WTC11 (cell line): ENCODE data around the gene SLC1A6.
"Not testable (repeated sequence)": the region's sequence is repeated elsewhere in the genome, so short reads cannot be mapped to it uniquely, and the experiment has no call there.

Experiments
- ATF3 ChIP-seq: sonication (generic); formaldehyde crosslinking; conservative IDR thresholded peaks from 2 replicates; pipeline ENCODE4 v1.8.1; 2022; ENCODE audit warnings: mild to moderate bottlenecking, missing genetic modification reagents
- ATF6 ChIP-seq: sonication (generic); formaldehyde crosslinking; IDR thresholded peaks from 2 replicates; pipeline ENCODE4 v1.8.1; 2023; ENCODE audit warnings: mild to moderate bottlenecking, missing genetic modification reagents
- JUN ChIP-seq: sonication (generic); formaldehyde crosslinking; IDR thresholded peaks from 2 replicates; pipeline ENCODE4 v1.8.0; 2023; ENCODE audit warnings: mild to moderate bottlenecking, missing genetic modification reagents
- MAX ChIP-seq: sonication (generic); formaldehyde crosslinking; IDR thresholded peaks from 2 replicates; pipeline ENCODE4 v1.8.0; 2022; ENCODE audit warnings: mild to moderate bottlenecking, missing genetic modification reagents
- SMAD4 ChIP-seq: sonication (generic); formaldehyde crosslinking; IDR thresholded peaks from 2 replicates; pipeline ENCODE4 v1.8.0; 2022; ENCODE audit warnings: mild to moderate bottlenecking, missing genetic modification reagents
- USF2 ChIP-seq: sonication (generic); formaldehyde crosslinking; IDR thresholded peaks from 2 replicates; pipeline ENCODE4 v1.8.1; 2023; ENCODE audit warnings: mild to moderate bottlenecking, missing genetic modification reagents, moderate library complexity
- ZBTB21 ChIP-seq: sonication (generic); formaldehyde crosslinking; IDR thresholded peaks from 2 replicates; pipeline ENCODE4 v1.8.1; 2023; ENCODE audit warnings: mild to moderate bottlenecking, missing genetic modification reagents, borderline replicate concordance
- TF ChIP-seq, protein P1 (sequence below): fragments of 200-600 bp; IDR thresholded peaks from 2 replicates; pipeline ENCODE4 v1.8.0; 2022; ENCODE audit warnings: antibody characterized with exemption
- TF ChIP-seq, protein P2 (sequence below): sonication (generic); formaldehyde crosslinking; IDR thresholded peaks from 2 replicates; pipeline ENCODE4 v1.8.1; 2022; ENCODE audit warnings: low read depth, missing genetic modification reagents, borderline replicate concordance

DNA sequence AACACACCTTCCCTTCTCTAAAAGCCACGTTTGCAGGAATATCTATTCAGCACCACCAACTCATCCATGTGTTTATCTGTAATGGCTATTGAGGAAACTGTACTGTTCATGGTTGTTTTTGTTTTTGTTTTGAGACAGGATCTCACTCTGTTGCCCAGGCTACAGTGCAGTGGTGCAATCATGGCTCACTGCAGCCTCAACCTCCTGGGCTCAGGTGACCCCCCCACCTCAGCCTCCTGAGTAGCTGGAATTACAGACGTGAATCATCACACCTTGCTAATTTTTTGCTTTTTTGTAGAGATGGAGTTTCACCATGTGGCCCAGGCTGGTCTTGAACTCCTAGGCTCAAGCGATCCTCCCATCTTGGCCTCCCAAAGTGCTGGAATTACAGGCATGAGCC, 39.2 kb upstream of the SLC1A6 start:
- TF ChIP-seq, protein P1, sequence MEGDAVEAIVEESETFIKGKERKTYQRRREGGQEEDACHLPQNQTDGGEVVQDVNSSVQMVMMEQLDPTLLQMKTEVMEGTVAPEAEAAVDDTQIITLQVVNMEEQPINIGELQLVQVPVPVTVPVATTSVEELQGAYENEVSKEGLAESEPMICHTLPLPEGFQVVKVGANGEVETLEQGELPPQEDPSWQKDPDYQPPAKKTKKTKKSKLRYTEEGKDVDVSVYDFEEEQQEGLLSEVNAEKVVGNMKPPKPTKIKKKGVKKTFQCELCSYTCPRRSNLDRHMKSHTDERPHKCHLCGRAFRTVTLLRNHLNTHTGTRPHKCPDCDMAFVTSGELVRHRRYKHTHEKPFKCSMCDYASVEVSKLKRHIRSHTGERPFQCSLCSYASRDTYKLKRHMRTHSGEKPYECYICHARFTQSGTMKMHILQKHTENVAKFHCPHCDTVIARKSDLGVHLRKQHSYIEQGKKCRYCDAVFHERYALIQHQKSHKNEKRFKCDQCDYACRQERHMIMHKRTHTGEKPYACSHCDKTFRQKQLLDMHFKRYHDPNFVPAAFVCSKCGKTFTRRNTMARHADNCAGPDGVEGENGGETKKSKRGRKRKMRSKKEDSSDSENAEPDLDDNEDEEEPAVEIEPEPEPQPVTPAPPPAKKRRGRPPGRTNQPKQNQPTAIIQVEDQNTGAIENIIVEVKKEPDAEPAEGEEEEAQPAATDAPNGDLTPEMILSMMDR: not testable (repeated sequence)
- TF ChIP-seq SMAD4 (CRISPR knock-in tag); ZBTB21 (CRISPR knock-in tag); ATF3 (CRISPR knock-in tag); ATF6; JUN (CRISPR knock-in tag); MAX (CRISPR knock-in tag); USF2 (CRISPR knock-in tag): not testable (repeated sequence)
- TF ChIP-seq, protein P2, sequence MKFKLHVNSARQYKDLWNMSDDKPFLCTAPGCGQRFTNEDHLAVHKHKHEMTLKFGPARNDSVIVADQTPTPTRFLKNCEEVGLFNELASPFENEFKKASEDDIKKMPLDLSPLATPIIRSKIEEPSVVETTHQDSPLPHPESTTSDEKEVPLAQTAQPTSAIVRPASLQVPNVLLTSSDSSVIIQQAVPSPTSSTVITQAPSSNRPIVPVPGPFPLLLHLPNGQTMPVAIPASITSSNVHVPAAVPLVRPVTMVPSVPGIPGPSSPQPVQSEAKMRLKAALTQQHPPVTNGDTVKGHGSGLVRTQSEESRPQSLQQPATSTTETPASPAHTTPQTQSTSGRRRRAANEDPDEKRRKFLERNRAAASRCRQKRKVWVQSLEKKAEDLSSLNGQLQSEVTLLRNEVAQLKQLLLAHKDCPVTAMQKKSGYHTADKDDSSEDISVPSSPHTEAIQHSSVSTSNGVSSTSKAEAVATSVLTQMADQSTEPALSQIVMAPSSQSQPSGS: not testable (repeated sequence)
